Left ventricle myocardium inferior (tissue), 1 donor: Measurements from ENCODE around the gene DNM3. TPM values are rescaled to one million over a fixed set of nuclear protein-coding genes. Genes with fewer than 3 reads are reported as not detected.

Source experiments
- DNase-seq: peaks from one replicate; pipeline ENCODE4 v3.0.0-alpha.2; 2020
- H3K27ac ChIP-seq: fragments of 200-600 bp; replicated peaks from 2 replicates; pipeline ENCODE4 v1.8.0; 2021
- H3K27me3 ChIP-seq: fragments of 200-600 bp; 2 replicates; pipeline ENCODE4 v1.8.0; 2021; ENCODE audit warnings: low read depth
- H3K36me3 ChIP-seq: fragments of 200-600 bp; 2 replicates; pipeline ENCODE4 v1.8.0; 2021
- H3K4me1 ChIP-seq: fragments of 200-600 bp; 2 replicates; pipeline ENCODE4 v1.8.0; 2021
- H3K4me3 ChIP-seq: fragments of 200-600 bp; 2 replicates; pipeline ENCODE4 v1.8.0; 2021; ENCODE audit warnings: mild to moderate bottlenecking, moderate library complexity
- H3K9me3 ChIP-seq: fragments of 200-600 bp; replicated peaks from 2 replicates; pipeline ENCODE4 v1.8.0; 2021
- CTCF ChIP-seq: fragments of 200-600 bp; IDR thresholded peaks from 2 replicates; pipeline ENCODE4 v1.8.0; 2021; ENCODE audit warnings: antibody characterized with exemption, mild to moderate bottlenecking, borderline replicate concordance
- intact Hi-C: fragments of 100-400 bp; cut with micrococcal nuclease; formaldehyde crosslinking; loops from one replicate; pipeline ENCODE4 v1.11.0; 2022
- total RNA-seq: library from RNA; stranded (reverse); fragmentation: NEBNext Ultra II Directional; extraction: Animal tissue kit (Norgen Biotek cat#: 25700); gene quantifications from one replicate; pipeline ENCODE4 v1.2.1, GENCODE V29; 2021
- donor health status: DM: no; HTN: yes; CAD: no; lungs with severe emphysema.

The DNM3 gene
- total RNA-seq, 1 donor from 2014 or later = 1.2 TPM

- Histone ChIP-seq H3K27ac (no peak overlapping the region), H3K36me3 (no peaks in the 10 kb centered on the region), H3K9me3 (no peaks in the 10 kb centered on the region), H3K4me1 (peaks cover 14% of the 10 kb centered on the region), H3K4me3 (no peak overlapping the region), H3K27me3 (no peaks in the 10 kb centered on the region)
- intact Hi-C loops = no loop called here
- no peak for TF ChIP-seq CTCF
- DNase-seq = no peak
Measured at GRCh38 chr1:172266528-172267174, 425.4 kb downstream of the DNM3 start.

GRCh38 chr1:172268237-172268636 lies 426.9 kb downstream of the DNM3 start:
- no peaks in the 10 kb centered on the region for H3K27me3 ChIP-seq
- H3K4me1 ChIP-seq = peaks cover 14% of the 10 kb centered on the region
- DNase-seq = no peak
- no peak overlapping the region for H3K4me3 ChIP-seq
- H3K36me3 ChIP-seq = no peaks in the 10 kb centered on the region
- no peak overlapping the region for H3K27ac ChIP-seq
- H3K9me3 ChIP-seq = no peaks in the 10 kb centered on the region
- no peak for TF ChIP-seq CTCF
- intact Hi-C loops = no loop called here

- intact Hi-C loops = no loop called here
- H3K9me3 ChIP-seq = no peaks in the 10 kb centered on the region
- no peak for DNase-seq
- no peaks in the 10 kb centered on the region for H3K27me3 ChIP-seq
- peaks cover 15% of the 10 kb centered on the region for H3K4me1 ChIP-seq
- no peaks in the 10 kb centered on the region for H3K36me3 ChIP-seq
- no peak overlapping the region for H3K4me3 ChIP-seq
- no peak overlapping the region for H3K27ac ChIP-seq
- no peak for TF ChIP-seq CTCF
Measured at GRCh38 chr1:172269084-172269483, 427.8 kb downstream of the DNM3 start.

- H3K4me3 ChIP-seq = no peak overlapping the region
- H3K27me3 ChIP-seq = no peaks in the 10 kb centered on the region
- H3K4me1 ChIP-seq = peaks cover 18% of the 10 kb centered on the region
- no peak overlapping the region for H3K27ac ChIP-seq
- H3K36me3 ChIP-seq = no peaks in the 10 kb centered on the region
- H3K9me3 ChIP-seq = no peaks in the 10 kb centered on the region
- no peak for DNase-seq
- intact Hi-C loops = no loop called here
- TF ChIP-seq CTCF = no peak
Measured at GRCh38 chr1:172269644-172270043, 428.3 kb downstream of the DNM3 start.

GRCh38 chr1:172270605-172271004 lies 429.3 kb downstream of the DNM3 start:
- H3K4me3 ChIP-seq = no peak overlapping the region
- H3K27me3 ChIP-seq = no peaks in the 10 kb centered on the region
- no peak for TF ChIP-seq CTCF
- no peak for DNase-seq
- no peaks in the 10 kb centered on the region for H3K9me3 ChIP-seq
- no peaks in the 10 kb centered on the region for H3K36me3 ChIP-seq
- H3K27ac ChIP-seq = peak overlapping the region; percentile 7
- intact Hi-C loops = no loop called here
- H3K4me1 ChIP-seq = peaks cover 18% of the 10 kb centered on the region
